ENCODE data around the gene LMNTD2. TPM values are rescaled to one million over a fixed set of nuclear protein-coding genes. Genes with fewer than 3 reads are reported as not detected.

The LMNTD2 gene
- total RNA-seq, 2 experiments from 2014 or later = 0.23 to 1.3 TPM

DNA sequence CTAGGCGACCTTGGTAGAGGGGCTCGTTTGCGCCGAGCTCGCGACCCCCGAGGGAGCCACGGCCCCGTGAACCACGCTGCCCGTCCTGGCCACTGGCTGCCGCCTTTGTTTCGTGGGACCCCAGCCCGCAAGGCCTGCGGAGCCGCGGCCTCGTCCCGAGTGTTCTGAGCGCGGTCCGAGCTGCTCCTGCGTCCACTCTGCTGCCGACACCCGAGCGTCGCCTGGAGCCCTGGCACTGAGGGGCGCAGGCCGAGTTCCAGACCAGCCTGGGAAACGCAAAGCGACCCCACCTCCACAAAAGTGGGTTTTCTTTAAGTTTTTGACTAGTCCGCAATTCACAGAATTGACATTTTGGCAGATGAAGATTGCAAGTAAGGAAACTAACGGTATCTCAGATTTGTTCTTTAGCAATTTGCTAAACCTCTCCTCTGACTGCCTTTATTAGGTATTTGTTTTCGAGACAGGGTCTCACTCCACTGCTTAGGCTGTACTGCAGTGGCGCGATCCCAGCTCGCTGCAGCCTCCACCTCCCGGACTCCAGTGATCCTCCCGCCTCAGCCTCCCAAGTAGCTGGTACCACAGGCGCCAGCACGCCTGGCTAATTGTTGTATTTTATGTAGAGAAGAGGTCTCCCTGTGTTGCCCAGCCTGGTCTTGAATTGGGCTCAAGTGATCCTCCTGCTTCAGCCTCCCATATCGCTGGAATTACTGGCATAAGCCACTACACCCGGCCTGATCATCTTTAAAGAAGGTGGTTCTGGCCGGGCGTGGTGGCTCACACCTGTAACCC, 52.6 kb downstream of the LMNTD2 start:
- DNase-seq (no peak), ATAC-seq (no peak)
- Mint-ChIP-seq H3K27ac (peak overlapping the region; percentile 68), H3K4me1 (peaks cover 30% of the 10 kb centered on the region), H3K4me3 (peak overlapping the region; percentile 88), H3K36me3 (peaks cover 11% of the 10 kb centered on the region), H3K9me3 (ENCODE audit: low read depth) (no peaks in the 10 kb centered on the region), H3K27me3 (no peaks in the 10 kb centered on the region)
- CTCF ChIA-PET = interaction anchor here (1.1 to 3.5 kb wide), 2 partner anchors 11 to 55 kb away, joined by 3 to 29 read pairs; no protein-coding TSS in a partner anchor

DNA sequence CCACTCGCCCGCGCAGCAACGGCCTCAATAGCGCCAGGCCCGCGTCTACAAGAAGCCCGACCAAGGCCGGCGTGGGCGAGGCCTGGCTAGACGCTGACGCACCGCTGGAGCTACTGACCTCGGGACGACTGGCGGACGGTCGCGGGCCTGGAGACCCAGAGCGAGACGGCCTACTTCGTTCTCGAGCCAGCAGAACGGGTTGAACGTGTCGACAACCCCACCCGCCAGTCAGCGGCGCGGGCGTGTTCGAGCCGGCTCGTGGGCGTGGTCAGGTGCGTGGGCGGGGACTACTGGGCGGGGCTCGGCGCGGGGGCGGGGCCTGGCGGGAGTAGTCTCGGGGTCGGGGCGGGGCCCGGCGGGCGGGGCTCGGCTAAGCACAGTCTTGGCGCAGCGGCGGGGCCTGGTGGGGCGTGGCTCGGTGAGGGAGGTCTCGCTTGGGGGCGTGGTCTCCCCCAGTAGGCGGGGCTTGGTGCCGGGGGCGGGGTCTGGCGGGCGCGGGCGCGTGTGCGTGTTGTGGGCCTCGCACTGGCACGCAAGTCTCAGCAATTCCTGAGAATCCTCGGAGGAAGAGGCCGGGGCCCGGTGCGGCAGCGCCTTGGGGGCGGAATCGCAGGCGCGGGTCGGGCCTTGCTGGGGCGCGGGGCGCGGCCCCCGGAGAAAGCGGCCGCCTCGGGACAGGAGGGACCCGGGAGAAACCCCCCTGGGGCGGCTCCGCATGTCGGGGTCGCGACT, 53.4 kb downstream of the LMNTD2 start, which contains the start of gene RNH1:
Gene RNH1, minus strand, starts transcription at position 248 of the 732 bp plus-strand sequence. CDS start 5,080 bp downstream, outside the sequence.
- H3K36me3 Mint-ChIP-seq = peaks cover 10% of the 10 kb centered on the region
- H3K27me3 Mint-ChIP-seq = no peaks in the 10 kb centered on the region
- peak; percentile 99 for DNase-seq
- H3K9me3 Mint-ChIP-seq (ENCODE audit: low read depth) = no peaks in the 10 kb centered on the region
- H3K4me1 Mint-ChIP-seq = peaks cover 32% of the 10 kb centered on the region
- peak; percentile 79 for ATAC-seq
- peak within 1 kb of the TSS; percentile 88 for H3K4me3 Mint-ChIP-seq
- CTCF ChIA-PET = interaction anchor here (1.0 to 4.1 kb wide), 8 partner anchors 11 to 257 kb away, joined by 3 to 33 read pairs (median 4); partner anchors contain the start of genes PTDSS2 and SIGIRR
- H3K27ac Mint-ChIP-seq = peak within 1 kb of the TSS; percentile 96

GRCh38 chr11:506238-506994, 54.1 kb downstream of the LMNTD2 start:
- Mint-ChIP-seq H3K4me1 (peaks cover 35% of the 10 kb centered on the region), H3K27me3 (no peaks in the 10 kb centered on the region)
- ATAC-seq = peak; percentile 80

DNA sequence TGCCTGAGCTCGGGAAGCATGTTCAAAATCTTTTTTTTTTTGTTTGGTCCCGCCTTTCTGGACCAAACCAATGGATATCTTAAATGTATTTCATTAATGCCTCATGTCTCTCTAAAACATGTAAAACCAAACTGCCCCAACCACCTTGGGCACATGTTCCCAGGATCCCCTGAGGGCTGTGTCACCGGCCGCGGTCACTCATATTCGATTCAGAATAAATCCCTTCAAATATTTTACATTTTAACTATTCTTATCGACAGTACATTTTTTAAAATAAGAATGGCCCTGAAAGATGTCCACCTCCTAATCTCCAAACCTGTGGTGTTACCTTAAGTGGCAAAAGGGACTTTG, 55.6 kb downstream of the LMNTD2 start:
- Mint-ChIP-seq H3K27me3 (no peaks in the 10 kb centered on the region), H3K27ac (peak overlapping the region; percentile 96), H3K4me3 (peak overlapping the region; percentile 88), H3K36me3 (peaks cover 10% of the 10 kb centered on the region), H3K4me1 (peaks cover 35% of the 10 kb centered on the region), H3K9me3 (ENCODE audit: low read depth) (no peaks in the 10 kb centered on the region)
- ATAC-seq (no peak), DNase-seq (no peak)
- CTCF ChIA-PET = interaction anchor here (0.6 to 4.1 kb wide), 4 partner anchors 14 to 221 kb away, joined by 3 to 33 read pairs (median 16); partner anchors contain the start of gene PTDSS2

More at GRCh38 chr11:506238-506994, 54.1 kb downstream of the LMNTD2 start:
- Mint-ChIP-seq H3K27ac (peak overlapping the region; percentile 96), H3K4me3 (peak overlapping the region; percentile 88), H3K36me3 (peaks cover 13% of the 10 kb centered on the region), H3K9me3 (ENCODE audit: low read depth) (no peaks in the 10 kb centered on the region)
- peak; percentile 98 for DNase-seq
- CTCF ChIA-PET = interaction anchor here (0.8 to 4.1 kb wide), 9 partner anchors 12 to 256 kb away, joined by 3 to 33 read pairs (median 4); partner anchors contain the start of genes PTDSS2 and SIGIRR

Small RNAs within 50 kb of the gene (microRNA-seq; reads per million reads assigned to microRNA genes)
- gene MIR210 = 517 reads per million, percentile 80 among the genes with 10 or more reads in this experiment

Other genes starting within 250 kb of the LMNTD2 start
- gene IFITM1, start 246.7 kb downstream of the LMNTD2 start, total RNA-seq = 100 to 1,000 TPM; 459 to 909 TPM
- 100 to 1,000 TPM in 1 of 2 experiments, 10 to 100 TPM in 1; 53.7 to 166 TPM for gene IFITM3, start 239.9 kb downstream of the LMNTD2 start, total RNA-seq
- gene B4GALNT4, start 191.2 kb downstream of the LMNTD2 start, total RNA-seq = under 1 TPM in 1 of 2 experiments, not detected in 1; 0.32 TPM
- under 1 TPM; 0.09 to 0.18 TPM for gene PKP3, start 166.5 kb downstream of the LMNTD2 start, total RNA-seq
- 100 to 1,000 TPM in 1 of 2 experiments, 10 to 100 TPM in 1; 96.2 to 198 TPM for gene SIGIRR, start 145.7 kb downstream of the LMNTD2 start, total RNA-seq
- 10 to 100 TPM; 33.0 to 79.4 TPM for gene ANO9, start 118.7 kb downstream of the LMNTD2 start, total RNA-seq
- 10 to 100 TPM; 26.6 to 31.2 TPM for gene PTDSS2, start 110.5 kb downstream of the LMNTD2 start, total RNA-seq
- gene RNH1, start 53.5 kb downstream of the LMNTD2 start, total RNA-seq = 100 to 1,000 TPM in 1 of 2 experiments, 10 to 100 TPM in 1; 98.4 to 113 TPM
- 10 to 100 TPM; 50.7 to 53.8 TPM for gene HRAS, start 25.2 kb downstream of the LMNTD2 start, total RNA-seq
- gene LRRC56, start 23.2 kb downstream of the LMNTD2 start, total RNA-seq = 1 to 10 TPM; 1.7 to 2.1 TPM
- 10 to 100 TPM; 20.8 to 32.1 TPM for gene RASSF7, start 232 bp upstream of the LMNTD2 start, total RNA-seq
- gene PHRF1, start 15.7 kb upstream of the LMNTD2 start, total RNA-seq = 10 to 100 TPM; 60.2 to 62.0 TPM
- 100 to 1,000 TPM; 146 to 267 TPM for gene IRF7, start 55.2 kb upstream of the LMNTD2 start, total RNA-seq
- not detected for gene CDHR5, start 64.2 kb upstream of the LMNTD2 start, total RNA-seq
- gene SCT, start 66.4 kb upstream of the LMNTD2 start, total RNA-seq = not detected
- gene DRD4, start 76.5 kb upstream of the LMNTD2 start, total RNA-seq = under 1 TPM; 0.16 to 0.41 TPM
- gene DEAF1, start 134.5 kb upstream of the LMNTD2 start, total RNA-seq = 10 to 100 TPM; 39.0 to 40.1 TPM
- 10 to 100 TPM; 23.5 to 26.0 TPM for gene TMEM80, start 135.1 kb upstream of the LMNTD2 start, total RNA-seq
- gene EPS8L2, start 145.5 kb upstream of the LMNTD2 start, total RNA-seq = 10 to 100 TPM; 17.4 to 20.2 TPM
- 100 to 1,000 TPM; 249 to 293 TPM for gene TALDO1, start 186.7 kb upstream of the LMNTD2 start, total RNA-seq
- gene GATD1, start 216.7 kb upstream of the LMNTD2 start, total RNA-seq = 10 to 100 TPM; 62.4 to 79.4 TPM
- 1 to 10 TPM; 1.3 to 3.7 TPM for gene CEND1, start 229.4 kb upstream of the LMNTD2 start, total RNA-seq
- gene SLC25A22, start 237.5 kb upstream of the LMNTD2 start, total RNA-seq = 10 to 100 TPM; 49.4 to 54.7 TPM
- 10 to 100 TPM; 42.4 to 59.8 TPM for gene PIDD1, start 244.5 kb upstream of the LMNTD2 start, total RNA-seq
- gene RPLP2, start 249.2 kb upstream of the LMNTD2 start, total RNA-seq = 1,000 to 10,000 TPM; 1,844 to 1,872 TPM